ENCODE data around the gene FBXO27.

DNA sequence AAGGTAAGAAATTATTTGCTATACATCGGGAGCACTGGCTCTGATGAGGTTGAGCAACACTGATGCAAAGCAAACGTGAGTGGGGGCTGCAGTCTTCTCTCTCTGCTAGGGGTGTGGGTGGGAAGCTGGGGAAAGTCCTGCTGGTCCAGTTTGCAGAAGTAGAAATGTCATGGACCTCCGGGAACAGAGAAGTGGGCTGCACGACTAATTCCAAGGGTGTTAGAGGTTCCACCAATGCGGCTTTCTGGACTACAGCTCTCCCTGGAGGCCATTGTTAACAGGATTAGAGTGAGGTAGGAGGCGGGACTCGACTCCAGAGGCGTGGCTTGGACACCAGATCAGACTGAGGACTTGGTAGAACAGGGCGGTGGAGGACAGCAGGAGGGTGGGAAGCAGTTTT lies 5.7 kb upstream of the FBXO27 start:
- TF ChIP-seq POLR2AphosphoS5 (IDR thresholded peaks at IDR 0.05; ENCODE audit: borderline replicate concordance, low read depth, low read length) (no peak), EZH2 (IDR thresholded peaks at IDR 0.05) (no peak)
